GM13976 (cell line): ENCODE data around the gene APOL2.

Source experiments
- DNase-seq: peaks from one replicate; pipeline ENCODE4 v3.0.0; 2012; ENCODE audit warnings: low spot score
- CTCF ChIP-seq: IDR thresholded peaks from 2 replicates; pipeline ENCODE4 v1.5.1; 2012; ENCODE audit warnings: borderline replicate concordance, mild to moderate bottlenecking; ENCODE audit not compliant: insufficient read depth; ENCODE audit errors: extremely low read depth, missing control alignments, control extremely low read depth
- in situ Hi-C: fragments of 300-500 bp; cut with MboI; formaldehyde crosslinking; loops from one replicate; pipeline ENCODE4 v1.12.0; 2022; ENCODE audit warnings: low sequenced_read_pairs, mixed read lengths, inconsistent platforms; ENCODE audit not compliant: unreplicated experiment

The APOL2 gene

GRCh38 chr22:36183446-36183845 is 55.9 kb downstream of the APOL2 start:
- no peak for TF ChIP-seq CTCF
- DNase-seq, result no peak
- in situ Hi-C loops, result no loop called here

- no peak for DNase-seq
- in situ Hi-C loops, result no loop called here
- TF ChIP-seq CTCF, result no peak
These were observed 56.5 kb downstream of the APOL2 start for GRCh38 chr22:36182857-36183256.

GRCh38 chr22:36182056-36182455 is 57.3 kb downstream of the APOL2 start:
- no peak for TF ChIP-seq CTCF
- no peak for DNase-seq
- in situ Hi-C loops, result no loop called here

GRCh38 chr22:36180928-36181327 is 58.4 kb downstream of the APOL2 start:
- no peak for DNase-seq
- in situ Hi-C loops, result no loop called here
- TF ChIP-seq CTCF, result no peak

GRCh38 chr22:36180038-36180880 is 59.1 kb downstream of the APOL2 start:
- peak; percentile 73 for TF ChIP-seq CTCF
- peak; percentile 84 for DNase-seq
- in situ Hi-C loops, result no loop called here

- TF ChIP-seq CTCF, result no peak
- no peak for DNase-seq
- in situ Hi-C loops, result no loop called here
These were observed 62.2 kb downstream of the APOL2 start for GRCh38 chr22:36177160-36177559.
